B cell (primary cell): ENCODE data around the gene LEMD1. TPM values are rescaled to one million over a fixed set of nuclear protein-coding genes. Genes with fewer than 3 reads are reported as not detected.

ENCODE experiments used
- ATAC-seq: fragments of 200-7000 bp; cut with Tn5 transposase; one replicate; pipeline ENCODE4 v1.10.0; 2021; ENCODE audit warnings: low read depth, mild to moderate bottlenecking, moderate number of reproducible peaks, moderate library complexity
- CTCF ChIA-PET: fragments of 350-600 bp; sonication (Branson Sonifier 250); formaldehyde crosslinking; loops from one replicate; lab custom pipeline; 2021; ENCODE audit warnings: antibody characterized with exemption, inconsistent platforms; lab: Charles Lee
- POLR2A ChIA-PET: fragments of 350-600 bp; sonication (Branson Sonifier 250); formaldehyde crosslinking; loops from one replicate; lab custom pipeline; 2021; ENCODE audit warnings: antibody characterized with exemption; lab: Charles Lee
- DNase-seq: peaks from one replicate; pipeline ENCODE4 v3.0.0; 2013
- H2AFZ ChIP-seq: 2 replicates; pipeline ENCODE4 v1.6.1; 2012; ENCODE audit warnings: mild to moderate bottlenecking, low read depth, low read length; ENCODE audit not compliant: insufficient read depth, poor library complexity, severe bottlenecking
- H3K27ac ChIP-seq, 2 donors: 1 replicate in 1 of 2; 2 replicates in 1 of 2; pipeline ENCODE4 v1.5.1; 2012 to 2013; ENCODE audit warnings: low read length in 2 of 2, mild to moderate bottlenecking in 2 of 2, moderate library complexity in 1 of 2
- H3K27me3 ChIP-seq, 4 experiments: fragments of 200-600 bp in 1 of 4; sonication (generic) in 1 of 4; replicated peaks in 1 of 4; 1 replicate in 2 of 4; 2 replicates in 2 of 4; pipeline versions ENCODE4 v1.6.1 to v1.7.0; 2013 to 2016; ENCODE audit warnings: low read length in 3 of 4, mild to moderate bottlenecking in 2 of 4, mixed read lengths in 1 of 4, moderate library complexity in 1 of 4; ENCODE audit not compliant: insufficient read depth in 4 of 4, control insufficient read depth in 3 of 4; ENCODE audit errors: control extremely low read depth in 1 of 4
- H3K36me3 ChIP-seq, 2 experiments: replicated peaks in 1 of 2; 1 replicate in 1 of 2; 2 replicates in 1 of 2; pipeline versions ENCODE4 v1.6.1 to v1.7.1; 2013; ENCODE audit warnings: low read length in 1 of 2; ENCODE audit not compliant: insufficient read depth in 2 of 2, control insufficient read depth in 1 of 2; ENCODE audit errors: control extremely low read depth in 1 of 2, extremely low read depth in 1 of 2
- H3K4me1 ChIP-seq, 2 donors: fragments of 200-600 bp in 1 of 2; sonication (generic) in 1 of 2; 1 replicate in 1 of 2; 2 replicates in 1 of 2; pipeline versions ENCODE4 v1.5.1 to v1.6.1; 2013 to 2017; ENCODE audit warnings: low read length in 2 of 2; ENCODE audit not compliant: control insufficient read depth in 2 of 2, insufficient read depth in 2 of 2
- H3K4me2 ChIP-seq: replicated peaks from 2 replicates; pipeline ENCODE3; 2012; ENCODE audit warnings: mild to moderate bottlenecking, low read depth, low read length; ENCODE audit not compliant: poor library complexity, severe bottlenecking
- H3K4me3 ChIP-seq, 5 experiments: fragments of 200-600 bp in 1 of 5; sonication (generic) in 1 of 5; 1 replicate in 3 of 5; 2 replicates in 2 of 5; pipeline versions ENCODE4 v1.5.1 to v1.7.0; 2011 to 2016; ENCODE audit warnings: low read length in 4 of 5, mild to moderate bottlenecking in 4 of 5, low read depth in 2 of 5, control low read depth in 1 of 5, moderate library complexity in 1 of 5; ENCODE audit not compliant: insufficient read depth in 1 of 5; ENCODE audit errors: control extremely low read depth in 1 of 5, extremely low read depth in 1 of 5
- H3K79me2 ChIP-seq: fragments of 200-600 bp; sonication (generic); one replicate; pipeline ENCODE4 v1.6.0; 2016; ENCODE audit warnings: low read length; ENCODE audit not compliant: control insufficient read depth, insufficient read depth
- H3K9ac ChIP-seq: fragments of 200-600 bp; sonication (generic); 2 replicates; pipeline ENCODE4 v1.6.1; 2017; ENCODE audit warnings: mild to moderate bottlenecking, low read length, moderate library complexity
- H3K9me3 ChIP-seq, 3 donors: one replicate each; pipeline versions ENCODE4 v1.6.1 to v1.7.1; 2013; ENCODE audit warnings: low read length in 2 of 3; ENCODE audit not compliant: control insufficient read depth in 2 of 3, insufficient read depth in 1 of 3; ENCODE audit errors: control extremely low read depth in 1 of 3
- H4K20me1 ChIP-seq: 2 replicates; pipeline ENCODE4 v1.6.0; 2012; ENCODE audit warnings: mild to moderate bottlenecking, low read length; ENCODE audit not compliant: insufficient read depth, control insufficient read depth, poor library complexity, severe bottlenecking
- H3K27ac Mint-ChIP-seq: one replicate; pipeline ENCODE4 v1.8.0; 2021; ENCODE audit warnings: mixed read lengths
- H3K27me3 Mint-ChIP-seq: one replicate; pipeline ENCODE4 v1.8.0; 2021; ENCODE audit warnings: mixed read lengths
- H3K4me1 Mint-ChIP-seq: one replicate; pipeline ENCODE4 v1.8.0; 2021; ENCODE audit warnings: mixed read lengths
- H3K4me3 Mint-ChIP-seq: one replicate; pipeline ENCODE4 v1.8.0; 2021; ENCODE audit warnings: mixed read lengths
- H3K9me3 Mint-ChIP-seq: one replicate; pipeline ENCODE4 v1.8.0; 2022; ENCODE audit warnings: mixed read lengths; ENCODE audit not compliant: insufficient read depth
- CTCF ChIP-seq: fragments of 200-600 bp; IDR thresholded peaks from one replicate; pipeline ENCODE4 v1.8.0; 2022; ENCODE audit warnings: antibody characterized with exemption, mild to moderate bottlenecking
- EZH2 ChIP-seq: IDR thresholded peaks from 2 replicates; pipeline ENCODE4 v1.6.1; 2012; ENCODE audit warnings: borderline replicate concordance, low read depth, mild to moderate bottlenecking, moderate library complexity, low read length; ENCODE audit not compliant: insufficient read depth, poor library complexity, severe bottlenecking
- WGBS: methylation state at CpG from one replicate; pipeline ENCODE4 v1.1.5; 2013; ENCODE audit warnings: missing lambda C conversion rate; ENCODE audit not compliant: insufficient coverage; 5-methylcytosine and 5-hydroxymethylcytosine counted together
- intact Hi-C: fragments of 100-400 bp; cut with micrococcal nuclease; formaldehyde crosslinking; loops from one replicate; pipeline ENCODE4 v1.10.0; 2022
- polyA plus RNA-seq: library from polyadenylated mRNA; depleted of rRNA; stranded (reverse); fragments of >200 nt; gene quantifications from 2 replicates; pipeline ENCODE4 v1.2.3, GENCODE V29; 2012
- total RNA-seq, 2 donors: library from RNA; stranded (reverse); fragments of 120-200 nt in 1 of 2; gene quantifications; 1 replicate in 1 of 2; 2 replicates in 1 of 2; pipeline versions ENCODE4 v1.2.3 to v1.2.4, GENCODE V29; 2013 to 2022

The LEMD1 gene
- total and polyA plus RNA-seq, 2 donors (not counting 1 experiment from before 2014, with no cell fraction given), result 0.57 TPM; not detected in 1

DNA sequence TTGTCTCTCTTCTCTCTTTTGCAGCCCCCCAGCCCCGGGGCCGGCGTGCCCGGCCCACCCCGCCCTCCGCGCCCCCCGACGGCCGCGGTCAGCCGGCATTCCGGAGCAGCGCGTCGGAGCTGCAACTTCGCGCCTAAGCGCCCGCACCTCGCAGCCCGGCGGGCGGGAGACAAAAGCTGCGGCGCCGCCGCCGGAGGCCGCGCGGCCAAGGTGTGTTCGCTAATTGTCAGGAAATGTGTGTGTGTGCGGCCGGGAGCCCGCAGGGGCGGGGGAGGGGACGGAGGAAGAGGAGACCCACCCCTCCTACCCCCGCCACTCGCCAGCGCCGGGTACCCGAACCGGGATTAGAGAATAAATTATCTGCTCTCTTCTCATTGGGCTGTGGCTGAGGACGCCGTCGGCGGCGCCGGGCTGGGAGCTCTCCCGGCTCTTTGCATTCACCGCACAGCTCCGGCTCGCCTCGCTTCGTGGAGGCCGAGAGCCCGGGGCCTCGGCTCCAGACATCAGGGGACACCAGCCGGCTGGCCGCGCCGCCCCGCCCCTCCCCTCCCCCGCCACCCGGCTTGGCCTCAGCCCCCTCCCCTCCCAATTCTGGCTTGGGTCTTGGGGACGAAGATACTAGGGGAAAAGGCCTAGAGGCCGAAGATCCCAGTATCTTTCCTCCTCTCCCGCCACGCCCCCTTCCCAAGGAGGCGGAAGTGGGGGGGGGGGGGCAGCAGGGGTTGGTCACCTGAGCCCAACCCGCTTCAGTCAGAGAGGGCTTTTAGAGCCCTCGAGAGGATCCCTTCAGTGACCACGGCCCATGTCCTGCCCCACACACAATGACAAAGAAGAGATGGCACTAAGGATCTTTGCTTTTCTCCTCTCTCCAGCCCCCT, 35.3 kb upstream of the LEMD1 start:
- peaks cover 69% of the 10 kb centered on the region for H3K27me3 Mint-ChIP-seq
- H3K4me3 ChIP-seq, result peak overlapping the region in 3 of 5 experiments; percentile 43 to 62 (median 50)
- CTCF ChIA-PET, result interaction anchor here (1.1 to 4.4 kb wide), 6 partner anchors 16 to 184 kb away, joined by 3 to 30 read pairs (median 4); no protein-coding TSS in a partner anchor

More for the DNA sequence above, 35.3 kb upstream of the LEMD1 start:
- no peak overlapping the region for H3K27ac Mint-ChIP-seq
- no peak overlapping the region for H3K27ac ChIP-seq
- H3K4me1 Mint-ChIP-seq, result peaks cover 18% of the 10 kb centered on the region
- TF ChIP-seq CTCF, result no peak
- TF ChIP-seq EZH2, result peak; percentile 66
- H3K4me1 ChIP-seq, result peaks cover 22 to 28% of the 10 kb centered on the region in 2 donors
- H3K9me3 ChIP-seq, result peaks cover 0 to 15% (median 0%) of the 10 kb centered on the region in 3 donors
- H4K20me1 ChIP-seq, result no peaks in the 10 kb centered on the region
- ATAC-seq, result peak; percentile 14
- H3K27me3 ChIP-seq, result peaks cover 0 to 72% (median 55%) of the 10 kb centered on the region in 4 experiments
- peak overlapping the region; percentile 51 for H3K9ac ChIP-seq
- peak overlapping the region; percentile 89 for H3K4me3 Mint-ChIP-seq
- peak; percentile 41 for DNase-seq
- no peaks in the 10 kb centered on the region for H3K79me2 ChIP-seq
- POLR2A ChIA-PET, result no interaction called here
- no peaks in the 10 kb centered on the region for H3K36me3 ChIP-seq
- peak overlapping the region; percentile 47 for H2AFZ ChIP-seq
- WGBS, result 3% methylated on average over 42 of the region's 74 CpGs
- intact Hi-C loops, result no loop called here
- peak overlapping the region; percentile 90 for H3K4me2 ChIP-seq
- H3K9me3 Mint-ChIP-seq, result no peaks in the 10 kb centered on the region
